ENCODE measurements around the gene CRHR1.

GRCh38 chr17:45843722-45844121 lies 59.6 kb downstream of the CRHR1 start:
- TF ChIP-seq POLR2AphosphoS5 (IDR thresholded peaks at IDR 0.05; ENCODE audit: low read depth, low read length): no peak
- no peak for TF ChIP-seq CTCF (IDR thresholded peaks at IDR 0.05)
- no peak for TF ChIP-seq REST (IDR thresholded peaks at IDR 0.05; ENCODE audit: insufficient read depth in 1 of 2, low read depth in 2 of 2, low read length in 1 of 2)

All from Panc1 (cell line).